IMR-90 (cell line): Measurements from ENCODE around the gene ABTB2. TPM values are rescaled to one million over a fixed set of nuclear protein-coding genes. Genes with fewer than 3 reads are reported as not detected.

Experiments used
- ATAC-seq: fragments of 200-7000 bp; cut with Tn5 transposase; 2 replicates; pipeline ENCODE4 v1.9.1; 2020; ENCODE audit warnings: low read depth, mild to moderate bottlenecking, moderate library complexity
- BruUV-seq: library from RNA; stranded (reverse); fragments of 400-500 nt; replicated peaks from 2 replicates; lab custom pipeline; 2021; lab: Mats Ljungman, UMichigan
- CTCF ChIA-PET: fragments of 300-600 bp; formaldehyde crosslinking; extraction: SDS; loops from one replicate; lab custom pipeline; 2021; ENCODE audit warnings: antibody characterized with exemption; lab: Yijun Ruan, JAX
- POLR2A ChIA-PET: fragments of 300-600 bp; sonication (Branson Sonifier 250); formaldehyde crosslinking; loops from one replicate; lab custom pipeline; 2022; ENCODE audit warnings: antibody characterized with exemption; ENCODE audit not compliant: unreplicated experiment; lab: Charles Lee
- DNase-seq: peaks from one replicate; pipeline ENCODE4 v3.0.0; 2013
- H2AFZ ChIP-seq: replicated peaks from 2 replicates; pipeline ENCODE3; 2013; ENCODE audit warnings: low read length, mild to moderate bottlenecking; ENCODE audit not compliant: poor library complexity
- H2AK5ac ChIP-seq: 2 replicates; pipeline ENCODE4 v1.6.1; 2013; ENCODE audit warnings: low read depth, low read length, inconsistent platforms
- H2AK9ac ChIP-seq: replicated peaks from 2 replicates; pipeline ENCODE3; 2013; ENCODE audit warnings: mild to moderate bottlenecking, low read depth, low read length, moderate library complexity; ENCODE audit not compliant: poor library complexity
- H2BK120ac ChIP-seq: 2 replicates; pipeline ENCODE4 v1.6.1; 2013; ENCODE audit warnings: low read depth, low read length, inconsistent platforms
- H2BK15ac ChIP-seq: 3 replicates; pipeline ENCODE4 v1.6.1; 2013; ENCODE audit warnings: low read depth, low read length, inconsistent platforms
- H2BK20ac ChIP-seq: 2 replicates; pipeline ENCODE4 v1.6.1; 2013; ENCODE audit warnings: low read depth, mild to moderate bottlenecking, inconsistent platforms, low read length, moderate library complexity
- H2BK5ac ChIP-seq: 2 replicates; pipeline ENCODE4 v1.6.1; 2013; ENCODE audit warnings: mild to moderate bottlenecking, low read depth, low read length, inconsistent platforms; ENCODE audit not compliant: poor library complexity, severe bottlenecking
- H3K14ac ChIP-seq: replicated peaks from 2 replicates; pipeline ENCODE4 v1.6.1; 2013; ENCODE audit warnings: low read depth, low read length, inconsistent platforms
- H3K18ac ChIP-seq: 2 replicates; pipeline ENCODE4 v1.6.1; 2013; ENCODE audit warnings: low read depth, low read length, control low read depth
- H3K23ac ChIP-seq: 2 replicates; pipeline ENCODE4 v1.6.1; 2013; ENCODE audit warnings: low read depth, low read length, inconsistent platforms
- H3K27ac ChIP-seq: 2 replicates; pipeline ENCODE4 v1.5.1; 2013; ENCODE audit warnings: mild to moderate bottlenecking, control low read depth, low read length; ENCODE audit not compliant: insufficient read depth
- H3K27me3 ChIP-seq: 2 replicates; pipeline ENCODE4 v1.6.1; 2013; ENCODE audit warnings: low read length; ENCODE audit not compliant: control insufficient read depth, insufficient read depth
- H3K36me3 ChIP-seq: 2 replicates; pipeline ENCODE4 v1.6.1; 2013; ENCODE audit warnings: low read length, mixed read lengths; ENCODE audit not compliant: control insufficient read depth, insufficient read depth
- H3K4ac ChIP-seq: 2 replicates; pipeline ENCODE4 v1.6.1; 2013; ENCODE audit warnings: low read depth, low read length, inconsistent platforms
- H3K4me1 ChIP-seq: 2 replicates; pipeline ENCODE4 v1.6.1; 2013; ENCODE audit warnings: low read length, mixed read lengths; ENCODE audit not compliant: control insufficient read depth, insufficient read depth
- H3K4me2 ChIP-seq: 2 replicates; pipeline ENCODE4 v1.6.1; 2013; ENCODE audit warnings: low read depth, mild to moderate bottlenecking, control low read depth, low read length, moderate library complexity
- H3K4me3 ChIP-seq: 2 replicates; pipeline ENCODE4 v1.5.1; 2013; ENCODE audit warnings: low read depth, mild to moderate bottlenecking, control low read depth, low read length, moderate library complexity; ENCODE audit not compliant: insufficient read depth
- H3K56ac ChIP-seq: 2 replicates; pipeline ENCODE4 v1.6.1; 2013; ENCODE audit warnings: low read length, inconsistent platforms; ENCODE audit not compliant: insufficient read depth; ENCODE audit errors: extremely low read depth
- H3K79me1 ChIP-seq, 2 experiments: 2 replicates each; pipeline ENCODE4 v1.6.1; 2013; ENCODE audit warnings: low read length in 2 of 2, inconsistent platforms in 1 of 2, low read depth in 1 of 2
- H3K9ac ChIP-seq: 2 replicates; pipeline ENCODE4 v1.6.1; 2013; ENCODE audit warnings: low read depth, low read length, control low read depth
- H3K9me1 ChIP-seq: 2 replicates; pipeline ENCODE4 v1.6.1; 2013; ENCODE audit warnings: low read length, inconsistent platforms; ENCODE audit not compliant: insufficient read depth
- H3K9me3 ChIP-seq: 2 replicates; pipeline ENCODE4 v1.6.1; 2013; ENCODE audit warnings: low read length; ENCODE audit not compliant: control insufficient read depth, insufficient read depth
- H4K20me1 ChIP-seq: 2 replicates; pipeline ENCODE4 v1.6.1; 2013; ENCODE audit warnings: low read length, inconsistent platforms; ENCODE audit not compliant: insufficient read depth
- H4K5ac ChIP-seq: 2 replicates; pipeline ENCODE4 v1.6.1; 2013; ENCODE audit warnings: mild to moderate bottlenecking, low read depth, low read length, control low read depth
- H4K8ac ChIP-seq, 2 experiments: 2 replicates each; pipeline ENCODE4 v1.6.1; 2013; ENCODE audit warnings: low read depth in 2 of 2, low read length in 2 of 2, control low read depth in 1 of 2, inconsistent platforms in 1 of 2
- H4K91ac ChIP-seq: 2 replicates; pipeline ENCODE4 v1.6.1; 2013; ENCODE audit warnings: low read depth, low read length, inconsistent platforms; ENCODE audit not compliant: insufficient read depth
- FOS ChIP-seq: fragments of 150-350 bp; IDR thresholded peaks from 2 replicates; pipeline ENCODE4 v1.6.1; 2016; ENCODE audit warnings: low read depth, low read length
- NFE2L2 ChIP-seq: fragments of 150-350 bp; IDR thresholded peaks from 2 replicates; pipeline ENCODE4 v1.6.1; 2016; ENCODE audit warnings: low read depth, mild to moderate bottlenecking, low read length
- POLR2A ChIP-seq: IDR thresholded peaks from 2 replicates; pipeline ENCODE4 v1.6.1; 2012; ENCODE audit warnings: mild to moderate bottlenecking, low read depth, low read length
- dilution Hi-C: fragments of 300-500 bp; cut with HindIII; formaldehyde crosslinking; loops from one replicate; pipeline ENCODE4 v1.14.3; 2018; ENCODE audit warnings: low sequenced_read_pairs; ENCODE audit not compliant: unreplicated experiment
- in situ Hi-C: fragments of 300-500 bp; cut with MboI; formaldehyde crosslinking; loops from 3 replicates; pipeline ENCODE4 v1.14.3; 2019; ENCODE audit warnings: low sequenced_read_pairs, inconsistent platforms, mixed read lengths
- intact Hi-C: fragments of 100-400 bp; cut with micrococcal nuclease; formaldehyde crosslinking; loops from 2 replicates; pipeline ENCODE4 v1.10.0; 2022
- polyA plus RNA-seq, 3 experiments: library from polyadenylated mRNA; depleted of rRNA; stranded (reverse); fragments of >200 nt; gene quantifications; 2 replicates each; pipeline ENCODE4 v1.2.3, GENCODE V29; 2012; ENCODE audit warnings: low replicate concordance in 1 of 3
- total RNA-seq: library from RNA; depleted of rRNA; stranded (reverse); fragments of >200 nt; gene quantifications from 2 replicates; pipeline ENCODE4 v1.2.3, GENCODE V29; 2012

The ABTB2 gene
- total and polyA plus RNA-seq, 2 of the 4 experiments (the other 2 are of a cell fraction), result 0.18 to 2.0 TPM

DNA sequence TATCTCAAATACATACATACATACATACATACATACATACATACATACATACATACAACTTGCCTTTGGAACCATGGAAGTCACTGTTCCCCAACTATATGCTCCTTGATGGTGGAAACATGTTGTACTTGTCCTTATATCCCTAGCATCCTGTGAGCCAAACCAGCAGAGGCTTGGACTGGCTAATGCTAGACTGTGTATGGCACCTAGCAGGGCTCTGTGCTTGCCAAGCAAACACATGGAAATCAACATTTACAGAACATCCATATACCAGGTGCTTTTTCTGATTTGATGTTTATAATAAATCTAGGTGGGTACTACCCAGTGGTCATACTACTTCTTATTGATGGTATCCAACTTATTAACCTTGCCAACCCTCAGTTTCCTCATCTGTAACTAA lies 86.1 kb downstream of the ABTB2 start:
- Histone ChIP-seq H2AK5ac (no peak overlapping the region), H4K20me1 (peaks cover 5% of the 10 kb centered on the region), H3K9me3 (no peaks in the 10 kb centered on the region), H2BK20ac (no peak overlapping the region), H3K9me1 (peaks cover 22% of the 10 kb centered on the region), H3K4me1 (peaks cover 8% of the 10 kb centered on the region), H3K18ac (no peak overlapping the region), H3K14ac (no peak overlapping the region), H4K5ac (no peak overlapping the region), H2AFZ (no peak overlapping the region), H3K27ac (no peak overlapping the region), H2AK9ac (no peak overlapping the region), H3K9ac (no peak overlapping the region), H2BK15ac (no peak overlapping the region), H3K23ac (no peak overlapping the region), H3K79me1 (no peaks in the 10 kb centered on the region), H3K36me3 (no peaks in the 10 kb centered on the region), H4K8ac (no peak overlapping the region), H3K4me3 (no peak overlapping the region), H3K4me2 (no peak overlapping the region), H2BK120ac (no peak overlapping the region), H3K27me3 (peaks cover 18% of the 10 kb centered on the region), H3K4ac (no peak overlapping the region), H2BK5ac (no peak overlapping the region), H4K91ac (no peak overlapping the region), H3K56ac (no peak overlapping the region)
- no peak for ATAC-seq
- ChIA-PET CTCF (interaction anchor here (1.7 kb wide), 1 partner anchor 97 kb away, joined by 3 read pairs; no protein-coding TSS in a partner anchor), POLR2A (no interaction called here)
- dilution Hi-C loops, result no loop called here
- no TSS peak for BruUV-seq
- intact Hi-C loops, result no loop called here
- no peak for DNase-seq
- in situ Hi-C loops, result no loop called here
- TF ChIP-seq POLR2A, result no peak
- no peak for TF ChIP-seq NFE2L2
- TF ChIP-seq FOS, result no peak
